ENCODE results near the gene CD164.
A peak's percentile ranks its signal among the peaks of the same experiment; 100 is the strongest.

CD164 gene

GRCh38 chr6:109381747-109382575 is at the start of gene CD164:
CD164 (minus strand) TSS chr6:109382467; CDS start chr6:109382378, 89 bp downstream.
- peak; percentile 94 for DNase-seq (ENCODE audit: low read depth)

GRCh38 chr6:109429496-109429895 is 47.2 kb upstream of the CD164 start:
- DNase-seq (ENCODE audit: low read depth): no peak

- DNase-seq (ENCODE audit: low read depth): peak; percentile 29
Measured at GRCh38 chr6:109428889-109429477, 46.7 kb upstream of the CD164 start.

- DNase-seq (ENCODE audit: low read depth): peak; percentile 8
Measured at GRCh38 chr6:109424946-109425345, 42.7 kb upstream of the CD164 start.

- no peak for DNase-seq (ENCODE audit: low read depth)
Measured at GRCh38 chr6:109421184-109421583, 38.9 kb upstream of the CD164 start.

GRCh38 chr6:109420751-109421150 is 38.5 kb upstream of the CD164 start:
- DNase-seq (ENCODE audit: low read depth): no peak

- DNase-seq (ENCODE audit: low read depth): no peak
Measured at GRCh38 chr6:109417646-109418045, 35.4 kb upstream of the CD164 start.

- DNase-seq (ENCODE audit: low read depth): no peak
Measured at GRCh38 chr6:109411034-109411433, 28.8 kb upstream of the CD164 start.

GRCh38 chr6:109406196-109406595 is 23.9 kb upstream of the CD164 start:
- peak; percentile 87 for DNase-seq (ENCODE audit: low read depth)

- DNase-seq (ENCODE audit: low read depth): no peak
Measured at GRCh38 chr6:109397020-109397419, 14.8 kb upstream of the CD164 start.

GRCh38 chr6:109396046-109396718 is 13.9 kb upstream of the CD164 start:
- no peak for DNase-seq (ENCODE audit: low read depth)

GRCh38 chr6:109393886-109394281 is 11.6 kb upstream of the CD164 start:
- peak; percentile 63 for DNase-seq (ENCODE audit: low read depth)

- DNase-seq (ENCODE audit: low read depth): no peak
Measured at GRCh38 chr6:109393157-109393885, 11.1 kb upstream of the CD164 start.

- DNase-seq (ENCODE audit: low read depth): peak; percentile 44
Measured at GRCh38 chr6:109389650-109390274, 7.5 kb upstream of the CD164 start.

- DNase-seq (ENCODE audit: low read depth): no peak
Measured at GRCh38 chr6:109388265-109388664, 6.0 kb upstream of the CD164 start.

GRCh38 chr6:109383438-109383940 is 1.2 kb upstream of the CD164 start:
- no peak for DNase-seq (ENCODE audit: low read depth)

- DNase-seq (ENCODE audit: low read depth): peak; percentile 94
Measured at GRCh38 chr6:109382576-109383437, 540 bp upstream of the CD164 start.

- no peak for DNase-seq (ENCODE audit: low read depth)
Measured at GRCh38 chr6:109381061-109381746, 1.1 kb downstream of the CD164 start.

GRCh38 chr6:109379711-109380110 is 2.6 kb downstream of the CD164 start:
- peak; percentile 66 for DNase-seq (ENCODE audit: low read depth)

GRCh38 chr6:109377717-109378116 is 4.5 kb downstream of the CD164 start:
- no peak for DNase-seq (ENCODE audit: low read depth)

Data from iris pigment epithelial cell (primary cell).